ENCODE results near the gene TTC33. TPM values are rescaled to one million over a fixed set of nuclear protein-coding genes. Genes with fewer than 3 reads are reported as not detected.

Gene TTC33
- total RNA-seq, 4 donors from 2014 or later, result 11.3 to 19.0 (median 14.9) TPM

GRCh38 chr5:40675396-40676133 is 80.2 kb downstream of the TTC33 start:
- TF ChIP-seq CTCF (IDR thresholded peaks at IDR 0.05) (no peak), POLR2A (IDR thresholded peaks at IDR 0.05) (no peak)
- H3K36me3 ChIP-seq, result no peaks in the 10 kb centered on the region
- H3K27me3 ChIP-seq, result no peaks in the 10 kb centered on the region
- H3K4me1 ChIP-seq, result peaks cover 0 to 19% (median 0%) of the 10 kb centered on the region in 4 donors
- peak overlapping the region in 1 of 4 donors; percentile 2 for H3K27ac ChIP-seq
- H3K4me3 ChIP-seq, result no peak overlapping the region
- DNase-seq, result no peak
- no peaks in the 10 kb centered on the region for H3K9me3 ChIP-seq

DNA sequence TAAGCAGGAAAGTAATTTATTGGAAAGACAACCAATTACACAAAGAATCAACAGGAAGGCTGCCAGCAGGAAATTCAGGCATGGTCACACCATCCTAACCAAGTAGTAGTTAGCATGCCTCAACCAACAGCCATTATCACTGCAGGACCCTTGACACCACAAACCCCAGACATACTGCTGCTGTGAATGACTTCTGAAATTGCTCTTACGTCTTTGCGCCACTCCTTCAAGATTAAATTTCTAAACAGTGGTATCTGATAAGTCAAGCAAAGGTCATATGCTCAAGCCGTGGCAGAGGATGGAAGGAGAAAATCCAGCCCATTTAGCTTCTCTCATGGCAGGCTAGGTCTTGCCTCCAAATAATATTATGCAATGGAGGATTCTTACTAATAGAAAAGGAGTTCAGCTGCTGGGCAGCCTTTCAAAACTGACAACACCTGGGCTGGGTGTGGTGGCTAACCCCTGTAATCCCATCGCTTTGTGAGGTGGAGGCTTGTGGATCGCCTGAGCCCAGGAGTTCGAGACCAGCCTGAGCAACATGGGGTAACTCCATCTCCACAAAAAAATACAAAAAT is 81.0 kb downstream of the TTC33 start:
- DNase-seq, result no peak
- H3K27ac ChIP-seq, result no peak overlapping the region

GRCh38 chr5:40672425-40672824 is 83.3 kb downstream of the TTC33 start:
- H3K4me3 ChIP-seq, result no peak overlapping the region
- no peak for TF ChIP-seq CTCF (IDR thresholded peaks at IDR 0.05)
- no peak for TF ChIP-seq POLR2A (IDR thresholded peaks at IDR 0.05)
- DNase-seq, result no peak
- H3K27ac ChIP-seq, result no peak overlapping the region
- H3K27me3 ChIP-seq, result no peaks in the 10 kb centered on the region
- peaks cover 0 to 13% (median 0%) of the 10 kb centered on the region in 4 donors for H3K4me1 ChIP-seq
- H3K9me3 ChIP-seq, result no peaks in the 10 kb centered on the region
- no peaks in the 10 kb centered on the region for H3K36me3 ChIP-seq

More for the DNA sequence above, 81.0 kb downstream of the TTC33 start:
- Histone ChIP-seq H3K9me3 (no peaks in the 10 kb centered on the region), H3K36me3 (no peaks in the 10 kb centered on the region), H3K4me3 (no peak overlapping the region), H3K27me3 (no peaks in the 10 kb centered on the region), H3K4me1 (peaks cover 0 to 19% (median 0%) of the 10 kb centered on the region in 4 donors)
- TF ChIP-seq CTCF (IDR thresholded peaks at IDR 0.05) (no peak), POLR2A (IDR thresholded peaks at IDR 0.05) (no peak)

DNA sequence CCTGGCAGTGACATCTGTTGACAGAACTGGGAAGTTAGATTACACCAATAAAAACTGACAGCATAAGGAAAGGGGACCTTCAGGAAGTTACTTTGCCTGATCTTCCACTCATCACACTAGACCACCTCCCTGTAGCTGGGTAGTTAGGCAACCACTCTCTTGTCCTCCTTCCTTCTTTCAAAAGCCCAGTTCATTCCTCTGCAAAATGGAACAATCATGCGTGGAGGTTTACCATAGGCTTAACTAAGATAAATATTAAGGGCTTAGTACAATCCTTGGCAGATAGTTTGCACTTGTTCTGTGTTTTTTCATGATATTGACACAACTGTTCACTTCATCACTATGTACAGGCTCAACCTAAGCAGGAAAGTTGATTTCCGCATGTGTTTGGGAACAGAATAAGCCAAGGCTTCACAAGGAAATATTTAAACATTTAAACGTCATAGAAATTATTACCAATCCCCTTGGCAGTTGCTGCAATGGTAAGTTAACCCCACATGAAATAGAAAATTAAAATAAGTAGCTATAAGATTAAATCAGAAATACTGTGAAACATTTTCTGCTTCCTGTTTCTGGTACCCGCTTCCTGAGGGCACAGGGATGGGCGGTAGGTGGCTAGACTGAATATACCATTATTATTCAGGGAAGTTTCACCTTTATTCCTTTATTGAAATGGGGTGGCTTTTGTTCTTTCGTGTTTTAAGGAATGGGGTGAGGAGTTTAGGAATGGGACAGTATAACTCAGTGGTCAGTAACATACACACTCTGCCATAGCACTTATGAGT is 86.0 kb downstream of the TTC33 start:
- no peaks in the 10 kb centered on the region for H3K27me3 ChIP-seq
- H3K36me3 ChIP-seq, result no peaks in the 10 kb centered on the region
- H3K4me3 ChIP-seq, result no peak overlapping the region
- H3K27ac ChIP-seq, result no peak overlapping the region
- no peak for DNase-seq
- TF ChIP-seq POLR2A (IDR thresholded peaks at IDR 0.05) (no peak), CTCF (IDR thresholded peaks at IDR 0.05) (no peak)
- no peaks in the 10 kb centered on the region for H3K4me1 ChIP-seq
- no peaks in the 10 kb centered on the region for H3K9me3 ChIP-seq

DNA sequence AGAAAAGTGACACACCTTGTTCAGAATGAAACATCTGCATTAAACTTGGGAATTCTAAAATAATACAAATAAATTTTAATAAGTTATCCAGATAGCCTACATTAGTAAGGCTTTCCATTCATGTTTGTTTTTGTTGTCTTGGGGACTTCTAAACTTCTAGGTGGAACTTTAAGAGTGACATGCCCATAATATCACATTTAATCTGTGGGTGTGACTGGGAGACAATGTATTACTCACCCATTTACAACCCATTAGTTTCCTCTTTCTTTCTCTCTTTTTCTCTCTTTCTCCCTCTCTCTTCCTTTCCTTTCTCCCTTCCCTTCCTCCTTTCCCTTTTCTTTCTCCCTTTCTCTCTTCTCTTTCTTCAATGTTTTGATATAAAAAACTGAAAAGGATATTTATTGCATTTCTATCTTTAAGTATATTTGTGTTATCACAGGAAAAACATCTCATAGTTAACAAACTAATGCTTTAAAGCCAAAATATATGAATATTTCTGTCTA is 88.5 kb downstream of the TTC33 start:
- no peak overlapping the region for H3K27ac ChIP-seq
- DNase-seq, result no peak
- no peaks in the 10 kb centered on the region for H3K4me1 ChIP-seq
- H3K4me3 ChIP-seq, result no peak overlapping the region
- no peaks in the 10 kb centered on the region for H3K9me3 ChIP-seq
- no peaks in the 10 kb centered on the region for H3K27me3 ChIP-seq
- TF ChIP-seq CTCF (IDR thresholded peaks at IDR 0.05) (no peak), POLR2A (IDR thresholded peaks at IDR 0.05) (no peak)
- H3K36me3 ChIP-seq, result no peaks in the 10 kb centered on the region

Measured in Peyer's patch (tissue), 4 donors.